GM08714 (cell line): ENCODE measurements around the gene BRSK2.

Experiments used
- H3K4me3 ChIP-seq: fragments of 200-500 bp; sonication (Bioruptor generic); 2 replicates; pipeline ENCODE4 v1.5.1; 2014; ENCODE audit warnings: mild to moderate bottlenecking, low read length, inconsistent platforms
- ZNF274 ChIP-seq: IDR thresholded peaks from 2 replicates; pipeline ENCODE4 v1.6.1; 2012; ENCODE audit warnings: mild to moderate bottlenecking, low read depth, low read length

BRSK2 gene

DNA sequence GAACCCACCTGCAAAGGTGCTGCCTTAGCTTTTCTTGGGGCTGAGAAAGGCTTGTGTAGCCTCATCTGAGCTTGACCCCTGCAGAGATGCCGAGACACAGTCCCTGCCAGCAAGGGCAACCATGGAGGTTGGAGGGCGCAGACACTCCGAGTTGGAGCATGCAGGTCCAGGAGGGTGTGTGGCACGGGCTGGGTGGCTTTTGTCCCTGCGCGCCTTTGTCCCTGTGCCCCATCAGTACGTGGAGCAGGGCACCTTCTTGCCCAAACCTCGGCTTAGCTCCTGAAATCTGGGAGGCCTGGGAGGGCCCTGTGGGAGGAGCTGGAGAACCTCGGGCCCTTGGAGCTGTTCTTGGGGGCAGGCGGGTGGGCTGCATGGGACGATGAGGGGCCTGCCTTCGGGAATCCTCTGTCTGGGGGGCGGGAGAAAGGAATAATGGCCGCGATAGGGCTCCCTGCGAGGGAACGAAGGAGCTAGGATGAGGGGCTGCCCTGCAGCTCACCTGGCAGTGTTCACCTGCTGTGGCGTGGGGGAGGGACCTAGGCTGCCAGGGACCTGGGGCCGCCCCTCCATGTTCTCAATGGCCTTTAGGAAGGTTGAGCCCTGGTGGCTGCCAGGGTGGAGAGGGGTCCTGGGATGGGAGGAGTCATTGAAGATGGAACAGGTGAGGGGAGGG lies 3.4 kb downstream of the BRSK2 start:
- no peak for TF ChIP-seq ZNF274

DNA sequence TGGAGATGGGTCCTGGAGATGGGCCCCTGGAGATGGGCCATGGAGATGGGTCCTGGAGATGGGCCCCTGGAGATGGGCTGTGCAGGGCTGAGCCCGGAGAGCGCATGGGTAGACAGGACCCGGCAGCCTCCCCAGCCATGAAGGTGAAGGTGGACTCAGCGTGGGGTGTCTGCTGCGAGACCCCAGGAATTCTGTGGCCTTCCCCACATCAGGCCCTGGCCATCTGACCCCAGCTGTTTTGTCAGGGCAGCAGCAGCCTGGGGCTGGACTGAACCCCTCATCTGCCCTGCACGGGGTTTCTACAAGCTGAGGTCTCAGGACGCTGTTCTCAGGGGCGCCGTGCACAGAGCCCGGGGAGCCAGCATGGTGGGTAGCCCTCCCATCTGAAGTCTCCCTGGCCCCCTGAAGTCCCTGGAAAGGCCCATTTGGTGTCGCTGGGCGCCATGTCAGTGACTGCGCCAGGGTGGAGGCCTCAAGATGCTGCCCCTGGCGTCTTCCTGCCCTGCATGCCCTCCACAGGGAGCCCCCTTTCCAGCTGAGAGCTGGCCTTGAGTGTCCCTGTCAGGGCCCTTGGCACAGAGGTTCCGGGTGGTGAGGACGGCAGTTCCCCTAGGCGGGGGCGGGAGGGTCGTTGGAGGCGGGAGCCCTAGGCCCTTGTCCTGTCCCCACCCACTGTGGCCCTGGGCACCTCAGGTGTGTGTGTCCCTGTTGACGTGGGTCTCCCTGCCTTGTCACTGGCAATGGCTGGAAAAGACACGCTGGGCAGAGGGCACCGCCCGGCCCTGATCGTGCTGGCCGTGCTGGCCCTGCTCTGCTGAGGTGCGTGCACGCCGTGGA lies 5.4 kb downstream of the BRSK2 start:
- H3K4me3 ChIP-seq = no peak overlapping the region
- no peak for TF ChIP-seq ZNF274

More for the DNA sequence above, 3.4 kb downstream of the BRSK2 start:
- no peak overlapping the region for H3K4me3 ChIP-seq

DNA sequence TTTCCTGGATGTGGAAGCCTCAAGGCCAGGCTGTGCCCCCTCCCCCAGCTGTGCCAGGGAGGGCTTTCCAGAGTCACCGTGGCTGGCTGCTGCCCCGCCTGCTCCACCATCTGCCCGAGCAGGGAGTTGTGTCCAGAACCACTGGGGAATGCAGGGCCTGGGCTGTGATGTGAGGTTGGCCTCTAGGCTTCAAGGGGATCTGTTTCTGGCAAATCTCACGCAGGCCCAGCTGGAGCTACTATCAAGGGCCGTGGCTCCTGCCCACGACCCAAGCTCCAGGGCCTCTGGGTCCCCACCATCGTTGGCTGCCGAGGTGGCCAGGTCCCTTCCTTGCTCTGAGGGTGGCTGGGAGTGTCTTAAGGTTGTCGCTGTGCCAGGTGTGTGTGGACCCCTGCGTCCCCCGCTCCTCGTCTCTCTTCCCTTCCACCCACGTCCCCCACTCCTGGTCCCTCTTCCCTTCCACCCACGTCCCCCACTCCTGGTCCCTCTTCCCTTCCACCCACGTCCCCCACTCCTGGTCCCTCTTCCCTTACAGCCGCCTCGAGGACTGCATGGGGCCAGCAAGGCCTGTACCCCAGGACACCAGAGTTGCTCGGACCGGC lies 6.1 kb downstream of the BRSK2 start:
- no peak for TF ChIP-seq ZNF274
- H3K4me3 ChIP-seq = no peak overlapping the region

DNA sequence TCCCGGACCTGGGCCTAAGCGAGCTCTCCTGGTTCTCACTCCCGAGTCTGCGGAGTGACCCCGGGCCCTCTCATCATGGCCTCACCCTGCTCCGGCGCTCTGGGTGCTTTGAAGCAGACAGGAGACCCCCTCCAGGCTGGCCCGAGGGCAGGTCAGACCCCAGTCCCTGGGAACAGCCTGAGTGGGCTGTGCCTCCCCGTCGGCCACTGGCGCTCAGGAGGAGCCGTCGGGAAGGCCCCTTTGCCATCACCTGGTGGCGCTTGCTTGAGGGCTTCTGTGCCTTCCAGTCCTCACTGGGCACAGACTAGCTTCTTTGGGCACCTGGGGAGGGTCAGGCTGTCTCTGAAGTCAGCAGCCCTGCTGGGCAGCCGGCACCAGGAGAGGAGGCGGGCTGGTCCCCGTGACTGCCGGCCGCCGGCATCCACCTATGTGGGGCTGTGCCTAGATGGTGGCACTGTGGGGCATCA lies 6.7 kb downstream of the BRSK2 start:
- no peak for TF ChIP-seq ZNF274
- no peak overlapping the region for H3K4me3 ChIP-seq

DNA sequence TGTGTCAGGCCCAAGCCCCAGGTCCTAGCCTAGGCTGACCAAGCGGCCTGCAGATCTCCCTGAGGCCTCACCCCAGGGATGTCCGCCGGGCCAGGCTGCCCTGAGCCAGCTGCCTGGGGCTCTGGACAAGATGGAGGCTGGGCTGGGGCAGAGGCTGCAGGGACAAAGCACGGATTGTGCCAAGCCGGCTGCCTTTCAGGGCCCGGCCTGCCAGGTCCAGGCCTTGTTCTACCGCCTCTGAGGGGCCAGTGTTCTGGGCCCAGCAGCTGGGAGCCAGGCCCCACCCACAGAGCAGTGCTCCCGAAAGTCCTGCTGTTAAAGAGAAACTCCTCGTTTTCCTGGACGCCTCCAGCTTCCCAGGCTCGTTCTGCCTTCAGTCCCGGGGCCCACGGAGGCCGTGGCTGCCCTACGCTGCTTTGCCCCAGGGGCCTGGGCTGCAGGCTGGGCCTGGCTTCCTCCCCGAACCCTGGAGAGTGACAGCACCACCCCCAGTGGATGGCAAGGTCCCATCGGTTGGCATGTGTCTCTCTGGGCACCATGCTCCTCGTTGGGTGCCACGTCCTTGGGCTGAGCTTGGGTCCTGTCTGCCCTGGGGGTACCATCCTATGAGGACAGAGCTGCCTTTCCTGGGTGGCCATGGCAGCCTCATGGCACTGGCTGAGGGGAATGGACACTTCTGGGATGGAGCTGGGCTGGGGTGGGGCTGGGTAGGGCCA lies 7.6 kb downstream of the BRSK2 start:
- H3K4me3 ChIP-seq = no peak overlapping the region
- no peak for TF ChIP-seq ZNF274

DNA sequence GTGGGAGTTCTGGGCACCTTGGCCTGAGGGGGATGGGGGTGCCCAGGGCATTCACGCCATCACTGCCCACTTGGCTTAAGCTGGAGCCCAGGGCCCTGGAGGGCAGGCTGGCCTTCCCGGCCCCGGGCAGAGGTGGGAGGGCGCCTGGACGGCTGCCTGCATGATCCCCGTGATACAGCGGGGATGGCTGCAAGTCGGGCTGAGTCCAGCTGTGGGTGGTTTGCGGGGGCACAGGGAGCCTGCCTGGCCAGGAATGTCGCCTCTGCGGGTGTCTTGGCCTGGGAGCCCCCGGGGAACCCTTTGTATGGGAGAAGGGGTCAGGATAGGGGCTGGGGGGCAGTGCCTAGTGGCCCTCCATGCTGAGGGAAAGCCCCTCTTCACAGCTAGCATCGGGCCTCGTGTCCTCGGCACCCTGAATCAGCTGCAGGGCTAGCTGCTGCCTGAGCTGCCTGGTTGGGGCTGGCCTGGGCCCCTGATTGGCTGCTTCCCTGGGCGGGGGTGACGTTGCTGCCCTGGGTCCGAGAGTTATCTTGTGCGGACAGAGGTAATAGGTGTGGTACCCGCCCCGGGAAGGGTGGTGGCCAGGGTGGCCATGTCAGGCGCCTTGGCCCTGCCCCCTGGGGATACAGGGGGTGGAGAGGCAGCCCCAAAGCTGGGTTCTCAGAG lies 8.3 kb downstream of the BRSK2 start:
- TF ChIP-seq ZNF274 = no peak

DNA sequence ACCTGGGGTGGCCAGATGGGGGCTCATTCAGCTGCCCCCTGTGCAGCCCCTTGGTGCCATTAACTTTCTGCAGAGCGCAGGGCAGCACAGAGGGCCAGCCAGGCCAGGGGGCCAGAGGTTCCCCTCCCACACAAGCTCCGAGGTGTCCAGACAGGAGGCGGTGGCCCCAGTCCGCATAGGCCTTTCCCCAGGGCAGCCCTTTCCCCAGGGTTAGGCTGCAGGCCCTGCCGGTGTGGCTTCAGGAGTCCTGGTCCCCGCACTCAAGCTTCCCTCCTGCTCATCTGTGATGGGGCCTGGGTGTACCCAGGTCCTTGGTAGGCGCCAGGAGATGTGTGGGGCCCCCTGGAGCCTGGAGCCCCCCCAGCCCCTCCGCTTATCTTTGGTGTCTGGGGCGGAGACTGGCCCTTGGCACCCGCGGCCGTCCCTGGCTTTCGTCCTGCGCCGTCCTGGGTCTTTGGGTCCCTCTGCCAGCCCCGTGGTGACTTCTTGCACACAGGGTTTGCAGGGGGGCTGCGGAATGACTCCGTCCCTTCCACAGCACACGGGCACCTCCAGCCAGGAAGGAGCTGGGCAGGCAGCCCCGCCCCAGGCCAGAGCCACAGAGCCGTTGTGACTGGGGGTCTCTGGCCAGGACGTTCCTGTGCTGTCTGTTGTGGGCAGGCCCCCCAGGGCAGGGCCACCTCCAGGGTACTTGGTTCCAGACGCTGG lies 8.9 kb downstream of the BRSK2 start:
- no peak overlapping the region for H3K4me3 ChIP-seq

More for the DNA sequence above, 8.3 kb downstream of the BRSK2 start:
- H3K4me3 ChIP-seq = no peak overlapping the region

DNA sequence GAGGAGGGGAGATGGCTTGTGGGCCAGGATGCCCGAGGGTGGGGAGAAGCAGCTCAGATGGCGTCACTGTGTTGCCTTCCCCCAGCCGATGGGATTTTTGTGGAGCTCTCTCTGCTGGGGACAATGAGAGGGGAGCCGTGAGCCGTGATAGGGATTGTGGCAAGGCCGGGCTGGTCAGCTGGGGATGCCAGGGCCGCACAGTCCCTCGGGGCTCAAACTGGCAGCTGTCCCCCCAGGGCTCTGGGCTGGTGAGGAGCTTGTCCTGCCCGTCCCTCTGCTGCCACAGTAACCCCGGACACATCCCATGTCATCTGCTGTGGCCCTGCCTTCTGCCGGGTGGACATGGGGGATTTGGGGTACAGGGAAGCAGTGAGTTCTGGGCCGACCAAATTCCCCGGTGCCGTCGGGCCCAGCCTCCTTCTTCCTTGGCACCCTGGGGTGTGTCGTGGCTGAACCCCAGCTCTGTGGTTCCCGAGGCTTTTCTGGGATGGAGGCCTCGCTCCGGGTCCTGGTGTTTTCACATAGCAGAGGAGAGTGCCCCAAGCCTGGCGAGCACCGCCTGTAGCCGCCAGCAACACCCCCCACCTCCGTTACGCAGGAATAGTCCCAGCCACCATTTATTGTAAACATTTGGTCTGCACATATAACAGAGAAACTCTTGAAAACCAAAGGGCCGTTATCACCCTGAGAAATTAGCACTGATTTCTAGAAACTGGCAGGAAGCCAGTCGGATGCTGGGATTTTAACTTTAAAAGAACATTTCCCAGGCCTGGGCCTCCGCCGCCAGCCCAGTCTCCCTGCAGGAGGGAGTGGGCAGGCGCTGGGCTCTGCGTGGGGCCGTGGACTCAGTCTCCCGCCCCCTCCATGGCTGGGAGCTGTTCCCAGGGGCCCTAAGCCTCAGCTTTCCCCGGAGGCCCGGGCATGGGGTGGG lies 9.9 kb downstream of the BRSK2 start:
- no peak overlapping the region for H3K4me3 ChIP-seq
- no peak for TF ChIP-seq ZNF274

More for the DNA sequence above, 8.9 kb downstream of the BRSK2 start:
- TF ChIP-seq ZNF274 = no peak

DNA sequence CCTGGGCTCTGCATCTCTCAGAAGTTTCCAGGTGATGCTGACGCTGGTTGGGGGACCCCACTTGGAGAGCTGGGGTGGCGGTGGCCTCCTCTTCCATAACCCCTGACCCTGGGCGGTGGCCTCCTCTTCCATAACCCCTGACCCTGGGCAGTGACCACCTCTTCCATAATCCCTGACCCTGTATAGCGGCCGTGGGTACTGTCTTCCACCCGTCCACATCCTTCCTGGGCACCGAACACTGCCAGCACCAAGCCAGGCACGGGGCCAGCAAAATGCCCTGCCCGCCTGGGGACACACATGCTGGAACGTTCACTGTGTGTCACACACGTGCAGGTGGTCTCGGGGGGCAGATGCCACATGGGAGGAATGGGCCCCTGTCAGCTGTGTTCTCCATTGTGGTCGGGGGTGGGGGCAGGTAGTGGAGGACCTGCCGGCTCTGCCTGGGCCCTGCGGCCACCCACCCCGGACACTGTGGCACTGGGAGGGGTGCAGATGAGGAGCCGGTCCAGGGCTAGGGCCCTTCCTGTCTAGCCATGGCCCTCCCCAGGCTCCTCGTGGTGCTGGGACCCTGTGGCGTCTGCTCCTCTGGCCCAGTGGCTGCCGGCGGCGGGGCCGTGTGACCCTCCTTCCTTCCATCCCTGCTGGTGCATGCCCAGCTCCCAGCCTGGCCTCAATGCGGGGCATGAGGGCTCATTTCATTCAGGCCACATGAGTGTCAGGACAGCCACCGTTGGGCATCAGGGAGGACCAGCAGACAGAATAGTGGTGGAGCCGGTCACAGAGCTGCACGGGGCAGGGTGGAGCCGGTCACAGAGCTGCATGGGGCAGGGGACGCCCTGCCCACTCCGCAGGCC lies 10.8 kb downstream of the BRSK2 start:
- no peak overlapping the region for H3K4me3 ChIP-seq
- TF ChIP-seq ZNF274 = no peak

DNA sequence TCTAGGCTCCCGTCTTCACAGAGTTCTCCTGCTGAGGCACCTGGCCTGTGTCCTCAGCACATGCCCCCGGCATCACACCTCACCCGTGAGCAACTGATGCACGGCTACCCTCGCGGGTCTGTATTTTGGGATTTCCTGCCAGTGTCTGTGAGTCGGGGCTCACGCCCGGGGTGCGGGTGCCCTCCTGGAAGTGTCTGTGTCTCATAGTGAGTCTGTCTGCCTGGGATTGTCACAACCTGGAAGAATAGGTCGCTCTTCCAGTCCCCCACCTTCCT lies 11.4 kb downstream of the BRSK2 start:
- TF ChIP-seq ZNF274 = no peak
- no peak overlapping the region for H3K4me3 ChIP-seq

DNA sequence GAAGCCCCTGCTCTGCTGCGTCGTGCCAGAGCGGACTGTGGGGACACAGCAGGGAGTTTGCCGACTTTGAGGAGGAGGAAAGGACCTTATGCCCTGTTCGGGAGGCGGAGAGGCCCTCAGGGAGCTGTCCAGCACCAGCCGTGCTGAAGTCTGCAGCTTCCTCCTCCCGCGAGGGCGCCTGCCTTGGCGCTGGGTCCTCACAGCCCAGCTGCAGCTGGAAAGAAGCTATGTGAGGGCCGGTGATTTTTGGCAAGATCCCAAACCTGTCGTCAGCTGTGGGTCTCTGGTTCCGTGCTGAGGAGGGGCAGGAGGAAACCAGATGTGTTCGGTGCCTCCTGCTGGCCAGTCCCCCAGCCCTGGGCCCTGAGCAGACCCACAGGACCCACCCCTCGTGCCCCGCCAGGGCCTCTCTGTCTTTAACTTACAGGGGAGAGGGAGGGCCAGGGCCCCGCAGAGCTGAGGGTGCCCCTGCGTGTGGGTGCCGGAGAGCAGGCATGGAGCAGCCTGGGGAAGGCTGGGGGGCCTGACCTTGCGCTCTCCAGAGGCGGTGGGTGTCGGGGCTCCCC lies 12.0 kb downstream of the BRSK2 start:
- H3K4me3 ChIP-seq = no peak overlapping the region
- TF ChIP-seq ZNF274 = no peak
